ENCODE results near the gene FGF4.

The FGF4 gene

GRCh38 chr11:69729252-69729651 is 45.9 kb downstream of the FGF4 start:
- DNase-seq (ENCODE audit: low read depth in 2 of 2, low spot score in 1 of 2): no peak

- DNase-seq (ENCODE audit: low read depth in 2 of 2, low spot score in 1 of 2): no peak
These were observed 47.9 kb downstream of the FGF4 start for GRCh38 chr11:69727266-69727665.

GRCh38 chr11:69726481-69726880 is 48.7 kb downstream of the FGF4 start:
- no peak for DNase-seq (ENCODE audit: low read depth in 2 of 2, low spot score in 1 of 2)

- DNase-seq (ENCODE audit: low read depth in 2 of 2, low spot score in 1 of 2): no peak
These were observed 49.1 kb downstream of the FGF4 start for GRCh38 chr11:69726019-69726418.

GRCh38 chr11:69721745-69722144 is 53.4 kb downstream of the FGF4 start:
- no peak for DNase-seq (ENCODE audit: low read depth in 2 of 2, low spot score in 1 of 2)

GRCh38 chr11:69721106-69721505 is 54.0 kb downstream of the FGF4 start:
- no peak for DNase-seq (ENCODE audit: low read depth in 2 of 2, low spot score in 1 of 2)

Measured in stimulated activated CD8-positive, alpha-beta memory T cell treated with anti-CD3 and anti-CD28 coated beads, Interleukin-4, amount 100 ng/mL, for 1 hour (primary cell).